Fibroblast of villous mesenchyme (primary cell): ENCODE results near the gene DCUN1D3. TPM values are rescaled to one million over a fixed set of nuclear protein-coding genes. Genes with fewer than 3 reads are reported as not detected.

Experiments
- DNase-seq: peaks from one replicate; pipeline ENCODE4 v3.0.0-alpha.2; 2010; ENCODE audit warnings: low read depth
- H3K4me3 ChIP-seq: 2 replicates; pipeline ENCODE4 v1.5.1; 2011; ENCODE audit warnings: low read depth, mild to moderate bottlenecking, low read length
- CTCF ChIP-seq: IDR thresholded peaks from 2 replicates; pipeline ENCODE4 v1.5.1; 2012; ENCODE audit warnings: low read depth, mild to moderate bottlenecking, low read length; ENCODE audit not compliant: insufficient read depth
- total RNA-seq: library from RNA; depleted of rRNA; stranded (reverse); fragments of >200 nt; gene quantifications from 2 replicates; pipeline ENCODE4 v1.2.3, GENCODE V29; 2012

Gene DCUN1D3
- total RNA-seq, 1 donor = 52.2 TPM

GRCh38 chr16:20849589-20850390 is 50.4 kb downstream of the DCUN1D3 start:
- peak; percentile 75 for DNase-seq

GRCh38 chr16:20847550-20847949 is 52.6 kb downstream of the DCUN1D3 start:
- no peak for TF ChIP-seq CTCF
- no peak for DNase-seq
- no peak overlapping the region for H3K4me3 ChIP-seq

More at GRCh38 chr16:20849589-20850390, 50.4 kb downstream of the DCUN1D3 start:
- no peak overlapping the region for H3K4me3 ChIP-seq
- peak; percentile 100 for TF ChIP-seq CTCF

- H3K4me3 ChIP-seq = no peak overlapping the region
- no peak for TF ChIP-seq CTCF
- DNase-seq = no peak
Measured at GRCh38 chr16:20846551-20846950, 53.6 kb downstream of the DCUN1D3 start.

- DNase-seq = no peak
- no peak overlapping the region for H3K4me3 ChIP-seq
- TF ChIP-seq CTCF = no peak
Measured at GRCh38 chr16:20846030-20846429, 54.1 kb downstream of the DCUN1D3 start.

- no peak for TF ChIP-seq CTCF
- H3K4me3 ChIP-seq = no peak overlapping the region
- DNase-seq = no peak
Measured at GRCh38 chr16:20844588-20844987, 55.6 kb downstream of the DCUN1D3 start.

- no peak for DNase-seq
- H3K4me3 ChIP-seq = no peak overlapping the region
- no peak for TF ChIP-seq CTCF
Measured at GRCh38 chr16:20844054-20844453, 56.1 kb downstream of the DCUN1D3 start.
